Tibial artery (tissue), 4 donors: ENCODE measurements around the gene SCAF4.

ENCODE experiments used
- DNase-seq, 2 donors: peaks; one replicate each; pipeline ENCODE4 v3.0.0-alpha.2; 2019
- H3K27ac ChIP-seq, 2 donors: fragments of 200-600 bp; sonication (generic) in 1 of 2; 1 replicate in 1 of 2; 2 replicates in 1 of 2; pipeline ENCODE4 v1.5.1; 2018 to 2019; ENCODE audit warnings: mild to moderate bottlenecking in 1 of 2
- H3K27me3 ChIP-seq, 2 donors: fragments of 200-600 bp; sonication (generic) in 1 of 2; one replicate each; pipeline versions ENCODE4 v1.5.1 to v1.6.0; 2016 to 2019
- H3K36me3 ChIP-seq, 3 donors: fragments of 200-600 bp; sonication (generic) in 2 of 3; one replicate each; pipeline ENCODE4 v1.5.1; 2016 to 2019; ENCODE audit warnings: mild to moderate bottlenecking in 2 of 3
- H3K4me1 ChIP-seq, 4 donors: fragments of 200-600 bp; sonication (generic) in 2 of 4; 1 replicate in 3 of 4; 2 replicates in 1 of 4; pipeline ENCODE4 v1.5.1; 2016 to 2019
- H3K4me3 ChIP-seq, 2 donors: fragments of 200-600 bp; sonication (generic) in 1 of 2; 1 replicate in 1 of 2; 2 replicates in 1 of 2; pipeline ENCODE4 v1.5.1; 2018 to 2019; ENCODE audit warnings: mild to moderate bottlenecking in 2 of 2
- H3K9me3 ChIP-seq, 3 donors: fragments of 200-600 bp; sonication (generic) in 1 of 3; one replicate each; pipeline ENCODE4 v1.5.1; 2016 to 2019
- intact Hi-C: fragments of 100-400 bp; cut with DNase I; formaldehyde crosslinking; loops from one replicate; pipeline ENCODE4 v1.15.0; 2023; ENCODE audit warnings: low total_unique reads
- TF ChIP-seq, protein P1 (sequence below), 2 experiments: fragments of 200-600 bp in 1 of 2; fragments of 450-650 bp in 1 of 2; IDR thresholded peaks; one replicate each; pipeline ENCODE4 v1.5.1; 2017 to 2019; ENCODE audit warnings: antibody characterized with exemption in 2 of 2, mild to moderate bottlenecking in 1 of 2, moderate library complexity in 1 of 2

SCAF4 gene

DNA sequence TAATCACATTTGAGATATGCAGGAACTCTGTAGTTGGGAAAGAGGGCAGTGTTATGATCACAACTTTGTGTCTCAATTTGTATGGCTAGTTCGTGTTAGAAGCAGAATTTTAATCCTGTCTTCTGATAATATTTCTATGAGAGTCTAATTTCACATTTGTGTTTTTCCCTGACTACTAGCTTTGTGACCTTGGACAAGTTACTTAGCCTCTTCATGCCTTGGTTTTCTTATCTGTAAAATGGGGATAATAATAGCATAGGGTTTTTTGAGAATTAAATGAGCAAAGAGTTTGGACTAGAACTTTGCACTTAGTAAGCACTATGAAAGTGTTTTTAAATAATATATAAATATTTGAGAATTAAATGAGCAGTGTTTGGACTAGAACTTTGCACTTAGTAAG, 24.9 kb upstream of the SCAF4 start:
- H3K4me1 ChIP-seq = no peaks in the 10 kb centered on the region
- no peaks in the 10 kb centered on the region for H3K9me3 ChIP-seq
- TF ChIP-seq, protein P1, sequence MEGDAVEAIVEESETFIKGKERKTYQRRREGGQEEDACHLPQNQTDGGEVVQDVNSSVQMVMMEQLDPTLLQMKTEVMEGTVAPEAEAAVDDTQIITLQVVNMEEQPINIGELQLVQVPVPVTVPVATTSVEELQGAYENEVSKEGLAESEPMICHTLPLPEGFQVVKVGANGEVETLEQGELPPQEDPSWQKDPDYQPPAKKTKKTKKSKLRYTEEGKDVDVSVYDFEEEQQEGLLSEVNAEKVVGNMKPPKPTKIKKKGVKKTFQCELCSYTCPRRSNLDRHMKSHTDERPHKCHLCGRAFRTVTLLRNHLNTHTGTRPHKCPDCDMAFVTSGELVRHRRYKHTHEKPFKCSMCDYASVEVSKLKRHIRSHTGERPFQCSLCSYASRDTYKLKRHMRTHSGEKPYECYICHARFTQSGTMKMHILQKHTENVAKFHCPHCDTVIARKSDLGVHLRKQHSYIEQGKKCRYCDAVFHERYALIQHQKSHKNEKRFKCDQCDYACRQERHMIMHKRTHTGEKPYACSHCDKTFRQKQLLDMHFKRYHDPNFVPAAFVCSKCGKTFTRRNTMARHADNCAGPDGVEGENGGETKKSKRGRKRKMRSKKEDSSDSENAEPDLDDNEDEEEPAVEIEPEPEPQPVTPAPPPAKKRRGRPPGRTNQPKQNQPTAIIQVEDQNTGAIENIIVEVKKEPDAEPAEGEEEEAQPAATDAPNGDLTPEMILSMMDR (IDR thresholded peaks at IDR 0.05) = no peak
- DNase-seq = no peak
- intact Hi-C loops = no loop called here
- H3K27ac ChIP-seq = no peak overlapping the region
- no peak overlapping the region for H3K4me3 ChIP-seq
- H3K27me3 ChIP-seq = no peaks in the 10 kb centered on the region
- H3K36me3 ChIP-seq = no peaks in the 10 kb centered on the region

DNA sequence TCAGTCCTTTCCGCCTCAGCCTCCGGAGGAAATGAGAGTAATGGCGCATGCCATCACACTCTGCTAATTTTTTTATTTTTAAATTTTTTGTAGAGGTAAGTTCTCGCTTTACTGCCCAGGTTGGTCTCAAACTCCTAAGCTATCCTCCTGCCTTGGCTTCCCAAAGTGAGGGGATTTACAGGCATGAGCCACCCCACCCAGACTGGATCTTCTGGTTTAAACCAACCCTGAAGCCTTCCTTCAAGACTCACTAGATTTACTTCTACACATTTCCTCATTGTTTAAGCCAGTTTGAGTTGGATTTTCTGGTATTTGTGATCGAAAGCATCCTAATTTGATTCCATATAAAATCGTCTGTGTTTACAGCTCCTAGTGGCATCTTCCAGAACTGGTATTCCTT, 23.1 kb upstream of the SCAF4 start:
- H3K27ac ChIP-seq = no peak overlapping the region
- H3K27me3 ChIP-seq = no peaks in the 10 kb centered on the region
- intact Hi-C loops = no loop called here
- no peaks in the 10 kb centered on the region for H3K4me1 ChIP-seq
- H3K9me3 ChIP-seq = no peaks in the 10 kb centered on the region
- no peak for DNase-seq
- TF ChIP-seq, protein P1 (IDR thresholded peaks at IDR 0.05) = no peak
- H3K36me3 ChIP-seq = no peaks in the 10 kb centered on the region
- H3K4me3 ChIP-seq = no peak overlapping the region

DNA sequence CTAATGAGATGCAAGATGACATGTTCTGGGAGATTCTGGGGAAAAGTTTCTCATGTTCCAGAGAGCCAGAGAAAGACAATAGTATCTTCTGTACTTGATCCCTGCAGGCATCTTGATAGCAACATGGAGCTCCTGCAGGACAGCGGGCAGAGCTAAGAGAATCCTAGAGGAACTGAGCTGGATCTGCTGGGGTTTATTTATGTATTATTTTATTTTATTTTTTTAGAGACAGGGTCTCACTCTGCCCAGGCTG, 22.7 kb upstream of the SCAF4 start:
- H3K27ac ChIP-seq = no peak overlapping the region
- H3K36me3 ChIP-seq = no peaks in the 10 kb centered on the region
- H3K27me3 ChIP-seq = no peaks in the 10 kb centered on the region
- TF ChIP-seq, protein P1 (IDR thresholded peaks at IDR 0.05) = no peak
- no peaks in the 10 kb centered on the region for H3K4me1 ChIP-seq
- intact Hi-C loops = no loop called here
- DNase-seq = no peak
- H3K4me3 ChIP-seq = no peak overlapping the region
- H3K9me3 ChIP-seq = no peaks in the 10 kb centered on the region

DNA sequence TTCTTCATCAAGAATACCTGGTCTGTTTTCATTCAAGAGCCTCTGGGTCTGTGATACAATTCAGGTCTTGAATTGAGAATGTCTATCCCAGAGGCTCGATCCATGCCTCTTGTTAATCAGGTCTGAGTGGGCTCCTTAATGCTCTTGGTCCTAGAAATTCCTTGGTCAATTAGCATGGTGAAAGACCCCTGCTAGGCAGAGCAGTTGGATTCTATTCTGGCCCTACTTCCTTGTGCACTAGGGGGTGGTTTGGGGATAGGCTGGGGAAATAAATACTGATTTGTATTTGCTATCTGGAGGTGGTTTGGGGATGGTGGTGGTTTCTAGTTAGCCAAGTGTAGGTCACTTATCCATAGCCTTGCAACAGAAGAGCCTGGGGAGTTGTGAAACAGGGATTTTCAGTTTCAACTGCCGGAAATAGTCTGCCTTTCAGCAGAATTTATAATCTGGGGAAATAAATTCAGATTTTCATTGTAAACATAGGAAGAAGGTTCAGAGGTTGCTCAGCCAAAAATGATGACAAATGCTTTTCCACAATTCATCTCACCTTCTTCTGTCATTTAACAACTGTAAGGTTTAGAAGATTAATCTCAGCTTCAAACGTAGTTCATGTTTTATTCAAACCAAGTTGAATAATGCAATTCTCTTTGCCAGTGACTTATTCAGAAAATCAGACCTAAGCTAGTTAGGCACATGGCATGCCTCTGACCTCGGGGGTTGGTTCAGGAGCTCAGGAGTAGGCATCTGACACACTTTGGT, 22.2 kb upstream of the SCAF4 start:
- no peak overlapping the region for H3K27ac ChIP-seq
- H3K27me3 ChIP-seq = no peaks in the 10 kb centered on the region
- H3K9me3 ChIP-seq = no peaks in the 10 kb centered on the region
- no peak for DNase-seq
- H3K36me3 ChIP-seq = no peaks in the 10 kb centered on the region
- H3K4me1 ChIP-seq = no peaks in the 10 kb centered on the region
- intact Hi-C loops = no loop called here
- H3K4me3 ChIP-seq = no peak overlapping the region
- TF ChIP-seq, protein P1 (IDR thresholded peaks at IDR 0.05) = no peak

DNA sequence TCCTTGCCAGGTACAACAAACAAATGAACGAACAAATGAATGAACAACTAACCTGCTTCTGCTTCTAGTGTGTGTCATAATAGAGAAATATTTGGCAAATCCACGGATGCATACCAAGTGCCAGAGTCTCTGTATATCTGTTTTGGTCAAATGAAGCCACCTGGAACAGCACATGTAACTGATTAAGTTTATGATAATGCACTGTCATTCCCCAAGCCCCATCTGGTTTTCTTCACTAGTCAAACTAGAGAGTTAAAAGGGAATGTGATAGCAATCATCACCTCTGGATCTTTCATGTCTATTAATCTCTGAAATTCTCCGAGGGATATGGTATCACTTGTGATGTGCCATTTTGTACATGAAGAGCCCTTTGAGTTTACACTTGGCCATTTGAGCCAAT, 21.0 kb upstream of the SCAF4 start:
- Histone ChIP-seq H3K4me3 (no peak overlapping the region), H3K27me3 (no peaks in the 10 kb centered on the region), H3K27ac (no peak overlapping the region), H3K9me3 (no peaks in the 10 kb centered on the region), H3K36me3 (no peaks in the 10 kb centered on the region), H3K4me1 (no peaks in the 10 kb centered on the region)
- intact Hi-C loops = no loop called here
- DNase-seq = no peak
- TF ChIP-seq, protein P1 (IDR thresholded peaks at IDR 0.05) = no peak

DNA sequence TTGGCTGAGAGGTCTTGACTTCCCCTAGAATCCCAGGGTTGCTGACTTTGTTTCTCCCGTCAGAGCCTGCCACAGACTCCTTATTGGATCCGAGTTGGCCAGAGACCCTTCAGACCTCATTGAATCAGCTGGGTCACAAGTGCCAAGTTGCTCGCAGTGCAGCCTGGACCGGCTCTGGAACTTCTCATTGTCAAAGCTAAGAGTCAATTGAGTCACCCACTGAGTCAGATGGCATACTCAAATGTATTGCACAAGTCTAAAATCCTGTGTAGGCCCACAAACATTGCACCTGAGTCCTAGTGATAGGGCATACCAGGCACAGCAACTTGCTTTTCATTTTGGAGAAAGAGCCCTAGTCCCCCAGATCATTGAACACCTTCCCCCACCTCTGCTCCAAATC, 20.4 kb upstream of the SCAF4 start:
- H3K27ac ChIP-seq = no peak overlapping the region
- no peaks in the 10 kb centered on the region for H3K9me3 ChIP-seq
- H3K36me3 ChIP-seq = no peaks in the 10 kb centered on the region
- DNase-seq = no peak
- TF ChIP-seq, protein P1 (IDR thresholded peaks at IDR 0.05) = no peak
- no peak overlapping the region for H3K4me3 ChIP-seq
- no peaks in the 10 kb centered on the region for H3K4me1 ChIP-seq
- intact Hi-C loops = no loop called here
- H3K27me3 ChIP-seq = no peaks in the 10 kb centered on the region
